HG03575 (cell line): ENCODE measurements around the gene ZWILCH.

Experiments
- ATAC-seq: cut with Tn5 transposase; IDR thresholded peaks from one replicate; pipeline ENCODE4 v1.9.1; 2021; ENCODE audit not compliant: unreplicated experiment, insufficient number of reproducible peaks, low FRiP score; ENCODE audit errors: extremely low read depth

The ZWILCH gene

GRCh38 chr15:66594344-66594743 is 89.2 kb downstream of the ZWILCH start:
- ATAC-seq: no peak

GRCh38 chr15:66594836-66595235 is 89.7 kb downstream of the ZWILCH start:
- ATAC-seq: no peak

- no peak for ATAC-seq
Measured at GRCh38 chr15:66595332-66595731, 90.2 kb downstream of the ZWILCH start.

GRCh38 chr15:66595931-66596545 is 90.9 kb downstream of the ZWILCH start:
- no peak for ATAC-seq

- no peak for ATAC-seq
Measured at GRCh38 chr15:66598095-66598815, 93.1 kb downstream of the ZWILCH start.
